Measurements from ENCODE around the gene CCSER1.
A peak's percentile ranks its signal among the peaks of the same experiment; 100 is the strongest.
"Not testable (repeated sequence)": the region's sequence is repeated elsewhere in the genome, so short reads cannot be mapped to it uniquely, and the experiment has no call there.

CCSER1 gene

DNA sequence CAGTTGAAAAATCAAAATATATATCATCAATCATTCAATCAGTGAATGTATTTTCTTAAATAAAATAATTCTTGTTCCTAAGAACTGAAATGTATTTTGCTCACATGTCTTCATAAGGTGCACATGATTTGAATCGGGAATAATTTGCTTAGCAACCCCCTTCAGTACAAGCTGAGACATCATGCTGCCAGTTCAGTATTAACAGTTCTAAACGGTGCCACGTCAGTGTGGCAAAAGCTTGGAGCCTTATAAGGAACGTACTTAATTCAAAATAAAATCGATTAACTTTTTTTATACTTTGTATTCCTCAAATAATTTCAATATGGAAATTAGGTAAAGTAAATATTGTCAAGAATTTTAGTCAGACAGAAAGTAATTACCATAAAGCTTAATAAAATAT, 287.9 kb downstream of the CCSER1 start:
- no peak for DNase-seq (ENCODE audit: low read depth, low spot score)
- no peak overlapping the region for H3K27ac ChIP-seq

DNA sequence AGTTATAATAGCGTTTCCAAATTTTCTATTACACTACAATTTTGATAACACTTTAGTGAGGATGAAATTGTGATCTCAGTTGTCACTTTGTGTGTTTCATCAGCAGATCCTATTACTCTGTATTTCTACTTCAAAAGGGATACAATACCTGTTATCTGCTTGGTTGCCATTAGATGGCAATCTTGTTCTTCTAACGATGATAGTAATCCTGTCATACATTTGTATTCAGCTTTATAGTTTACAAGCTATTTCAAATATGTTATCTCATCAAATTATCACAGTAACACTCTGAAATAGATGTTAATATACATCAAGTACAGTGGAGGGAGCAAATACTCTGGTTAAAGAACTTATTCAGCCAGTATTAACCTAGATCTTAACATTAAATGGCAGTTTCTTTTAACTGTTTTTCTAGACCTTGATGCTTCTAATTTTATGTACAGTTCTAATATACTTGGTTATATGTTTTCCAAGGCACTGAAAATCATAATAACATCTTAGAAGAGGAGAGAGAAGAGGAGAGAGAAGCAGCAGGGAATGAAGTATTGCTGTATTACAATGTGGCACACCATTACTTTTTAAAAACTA, 292.0 kb downstream of the CCSER1 start:
- no peak overlapping the region for H3K27ac ChIP-seq
- no peak for DNase-seq (ENCODE audit: low read depth, low spot score)

DNA sequence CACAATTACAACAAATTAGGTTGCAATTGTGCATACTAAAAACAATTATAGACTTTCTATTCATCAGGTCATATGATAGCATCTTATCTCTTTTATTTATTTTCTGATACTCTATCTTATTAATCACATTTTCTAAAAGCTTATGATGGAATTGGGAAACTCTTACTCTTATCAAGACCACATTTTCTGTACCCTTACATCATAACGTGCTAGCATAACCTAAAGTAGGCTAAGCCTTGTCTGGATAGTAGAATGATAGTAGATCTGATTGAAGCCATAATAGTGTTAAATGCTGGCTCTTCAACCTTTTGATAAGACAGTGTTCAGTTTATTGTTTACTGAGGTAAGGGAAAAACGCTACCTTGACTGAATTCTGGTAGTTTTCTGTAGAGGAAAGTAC, 294.0 kb downstream of the CCSER1 start:
- DNase-seq (ENCODE audit: low read depth, low spot score): no peak
- H3K27ac ChIP-seq: no peak overlapping the region

DNA sequence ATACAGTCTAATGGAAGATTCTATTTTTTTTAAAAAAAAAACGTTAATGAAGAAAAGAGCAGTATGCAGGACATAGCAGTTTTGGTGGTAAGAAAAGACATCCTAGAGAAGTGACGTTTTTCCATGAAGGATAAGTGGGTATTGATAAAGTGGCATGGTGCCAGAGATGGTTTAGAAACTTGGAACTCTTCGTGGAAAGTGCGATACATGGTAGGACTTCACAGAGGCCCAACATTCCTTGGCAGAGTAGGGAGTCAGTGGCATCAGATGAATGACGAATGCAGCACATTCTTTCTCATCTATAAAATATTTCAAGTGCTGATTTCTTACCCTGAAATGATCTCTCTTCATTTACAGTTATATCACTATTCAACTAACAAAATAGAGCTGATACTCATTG, 298.7 kb downstream of the CCSER1 start:
- no peak for DNase-seq (ENCODE audit: low read depth, low spot score)
- H3K27ac ChIP-seq: no peak overlapping the region

DNA sequence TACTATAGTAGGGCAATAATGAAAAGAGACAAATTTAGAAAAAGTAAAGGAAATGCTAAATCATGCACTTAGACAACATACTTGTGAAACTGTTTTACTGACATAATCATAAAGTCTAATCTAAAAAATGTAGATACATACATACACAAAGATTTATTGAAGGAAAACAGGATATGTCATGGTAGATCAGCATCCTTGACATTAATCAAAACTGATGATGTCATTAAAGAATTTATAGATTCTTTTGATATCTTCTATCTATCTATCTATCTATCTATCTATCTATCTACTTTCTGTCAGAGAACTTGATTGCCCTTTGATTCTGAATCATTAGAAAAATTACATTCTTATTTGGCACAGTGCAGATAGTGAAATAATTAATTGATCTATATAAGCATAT, 311.3 kb downstream of the CCSER1 start:
- no peak for DNase-seq (ENCODE audit: low read depth, low spot score)
- no peak overlapping the region for H3K27ac ChIP-seq

DNA sequence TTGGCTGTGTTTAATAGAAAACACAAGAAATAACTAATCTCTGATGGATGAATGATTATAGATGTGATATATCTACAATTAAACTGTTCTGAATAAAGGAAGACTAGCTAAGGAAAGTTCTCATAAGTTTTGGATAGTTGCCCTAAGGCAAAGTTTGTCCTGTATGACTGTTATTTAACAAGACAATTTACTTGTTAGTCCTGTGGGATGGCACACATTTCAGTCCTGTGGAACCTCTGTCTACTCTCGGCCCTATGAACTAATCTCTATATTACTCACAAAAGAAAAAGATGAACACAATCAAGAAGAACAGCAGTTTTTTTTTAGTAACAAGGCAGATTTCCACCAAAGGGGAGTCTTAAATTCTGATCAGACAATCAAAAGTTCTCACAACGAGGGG, 314.6 kb downstream of the CCSER1 start:
- DNase-seq (ENCODE audit: low read depth, low spot score): no peak

DNA sequence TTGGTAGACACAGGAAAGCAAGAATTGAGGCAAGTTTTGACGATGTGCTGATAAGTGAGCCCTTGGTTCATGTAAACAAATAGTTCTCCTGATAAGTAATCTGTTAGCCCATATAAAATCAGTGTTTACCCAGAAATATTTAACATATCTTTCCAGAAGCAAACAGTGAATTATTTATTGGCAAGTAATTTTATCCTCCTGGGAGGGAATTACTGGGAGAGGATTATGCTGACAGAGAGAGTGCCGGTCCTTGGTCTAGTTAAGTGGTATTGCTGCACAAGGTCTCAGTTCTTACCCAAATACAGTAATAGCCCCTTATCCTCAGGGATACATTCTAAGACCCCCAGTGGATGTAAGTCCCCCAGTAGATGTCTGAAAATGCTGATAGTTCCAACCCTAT, 315.4 kb downstream of the CCSER1 start:
- peak overlapping the region; percentile 84 for H3K27ac ChIP-seq
- no peak for DNase-seq (ENCODE audit: low read depth, low spot score)

More for the DNA sequence above, 314.6 kb downstream of the CCSER1 start:
- peak overlapping the region; percentile 84 for H3K27ac ChIP-seq

DNA sequence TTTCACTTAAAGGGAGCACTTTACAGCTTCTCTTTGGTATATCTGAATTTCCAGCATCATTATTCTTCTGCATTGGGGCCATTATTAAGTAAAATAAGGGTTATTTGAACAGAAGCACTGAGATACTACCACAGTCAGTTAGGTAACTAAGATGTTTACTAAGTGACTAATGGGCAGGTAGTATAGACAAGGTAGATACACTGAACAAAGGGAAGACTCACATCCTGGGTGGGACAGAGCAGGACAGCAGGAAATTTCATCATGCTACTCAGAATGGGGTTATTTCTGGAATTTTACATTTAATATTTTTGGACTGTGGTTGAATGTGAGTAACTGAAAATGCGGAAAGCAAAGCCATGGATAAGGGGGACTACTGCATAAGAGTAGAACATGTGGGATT, 316.0 kb downstream of the CCSER1 start:
- H3K27ac ChIP-seq: peak overlapping the region; percentile 84
- DNase-seq (ENCODE audit: low read depth, low spot score): peak; percentile 45

DNA sequence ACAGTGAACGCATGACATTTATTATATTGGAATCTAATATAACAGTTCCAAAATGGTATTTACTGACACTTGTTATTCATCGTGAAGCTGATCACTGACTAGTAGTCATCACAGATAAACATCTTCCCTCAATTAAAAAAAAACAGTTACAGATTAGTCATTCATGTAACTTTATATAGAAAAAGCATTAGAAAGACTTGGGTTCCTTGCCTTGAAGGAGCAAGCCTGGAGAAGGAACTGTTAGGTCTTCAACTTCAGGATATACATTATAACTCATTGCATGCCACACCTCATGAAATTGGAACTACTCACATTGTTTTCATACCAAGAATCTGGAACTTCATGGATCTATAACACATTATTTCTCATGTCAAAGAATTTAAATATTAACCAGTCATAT, 317.7 kb downstream of the CCSER1 start:
- peak overlapping the region; percentile 84 for H3K27ac ChIP-seq
- DNase-seq (ENCODE audit: low read depth, low spot score): no peak

DNA sequence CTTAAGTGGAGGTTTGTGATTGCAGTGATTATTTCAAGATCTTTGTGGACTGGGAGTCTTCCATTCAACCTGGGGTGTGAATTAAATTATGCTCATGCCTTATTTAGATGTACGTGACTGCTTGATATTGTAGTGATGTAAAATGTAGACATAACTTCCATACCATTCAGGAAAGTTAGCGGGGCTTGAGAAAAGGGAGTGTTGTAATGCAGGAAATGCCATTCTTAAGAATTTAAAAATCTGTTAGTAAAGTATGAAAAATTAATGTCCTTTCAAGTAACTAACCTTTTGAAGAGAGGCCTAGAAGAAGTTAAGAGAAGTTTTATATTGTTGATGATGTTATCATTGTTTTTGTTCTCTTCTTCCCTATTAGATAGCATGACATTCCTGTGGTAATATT, 318.2 kb downstream of the CCSER1 start:
- no peak for DNase-seq (ENCODE audit: low read depth, low spot score)
- H3K27ac ChIP-seq: peak overlapping the region; percentile 84

DNA sequence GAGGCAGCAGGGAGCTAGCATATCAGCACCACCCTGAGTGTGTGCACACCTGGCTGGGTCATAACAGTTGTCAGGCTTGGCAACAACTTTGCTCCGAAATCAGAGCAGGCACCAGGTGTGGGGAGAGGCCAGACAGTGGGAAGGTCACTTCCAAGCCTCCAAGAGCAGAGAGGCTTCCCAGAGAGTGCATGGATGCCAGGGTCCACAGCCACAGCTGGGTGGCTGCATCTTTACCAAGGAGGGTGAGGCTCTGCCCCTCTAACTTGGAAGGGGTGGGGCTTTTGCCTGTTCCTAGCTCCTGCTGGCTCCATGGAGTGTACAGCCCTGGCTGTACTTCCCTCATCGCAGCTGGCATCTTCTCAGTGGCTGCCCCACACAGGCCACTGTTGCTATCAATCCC, 322.4 kb downstream of the CCSER1 start:
- no peak for DNase-seq (ENCODE audit: low read depth, low spot score)
- H3K27ac ChIP-seq: no peak overlapping the region

DNA sequence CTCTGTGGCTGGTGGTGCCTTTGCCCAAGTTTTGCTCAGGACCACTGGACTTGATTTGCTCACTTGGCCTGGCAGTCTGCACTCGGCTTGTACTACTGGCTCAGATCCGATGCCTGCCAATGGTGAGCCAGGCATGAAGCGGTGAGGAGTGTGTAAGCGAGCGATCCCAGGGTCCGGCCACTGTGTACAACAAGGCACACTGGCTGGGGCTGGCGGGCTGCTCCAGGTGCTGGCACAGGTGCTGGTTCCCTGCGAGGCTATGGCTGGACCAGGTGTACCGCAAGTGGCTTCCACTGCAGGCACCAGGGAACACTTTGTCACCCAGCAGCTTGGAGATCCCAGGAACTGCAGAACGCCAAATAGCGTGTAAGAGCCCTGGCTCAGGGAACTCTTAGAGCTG, 329.7 kb downstream of the CCSER1 start:
- no peak overlapping the region for H3K27ac ChIP-seq
- DNase-seq (ENCODE audit: low read depth, low spot score): no peak

DNA sequence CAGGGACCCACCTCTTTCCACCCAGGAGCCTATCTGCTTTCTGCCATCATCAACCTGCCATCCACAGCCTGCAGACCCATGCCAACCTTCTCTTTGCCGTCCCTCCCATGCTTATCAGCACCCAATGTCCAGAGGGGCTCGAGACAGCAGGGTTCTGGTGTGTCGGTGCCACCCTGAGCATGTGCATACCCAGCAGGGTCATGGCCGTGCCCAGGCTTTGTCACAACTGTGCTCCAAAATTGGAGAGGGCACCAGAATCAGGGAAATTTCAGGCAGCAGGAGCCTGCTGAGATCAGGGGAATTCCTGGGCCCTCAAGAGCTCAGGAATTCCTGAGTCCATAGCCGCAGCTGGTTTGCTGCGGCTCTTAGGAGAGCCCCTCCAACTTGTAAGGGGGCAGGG, 330.6 kb downstream of the CCSER1 start:
- no peak for DNase-seq (ENCODE audit: low read depth, low spot score)
- no peak overlapping the region for H3K27ac ChIP-seq

DNA sequence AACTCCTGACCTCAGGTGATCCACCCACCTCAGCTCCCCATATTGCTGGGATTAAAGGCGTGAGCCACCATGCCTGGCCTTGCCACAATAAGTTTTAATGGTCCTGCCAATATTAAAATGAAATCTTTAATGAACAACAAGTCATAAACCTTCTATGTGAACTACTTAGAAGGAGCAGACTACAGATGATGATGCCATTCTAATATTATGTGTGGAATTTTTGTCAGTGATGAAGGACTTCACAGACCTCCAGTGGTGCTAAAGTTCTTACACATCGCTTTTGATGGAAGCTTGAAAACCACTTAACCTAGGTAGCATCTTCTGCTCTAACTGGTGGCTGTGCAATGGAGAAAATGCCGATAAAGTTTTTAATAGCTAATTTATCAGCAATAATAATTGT, 331.4 kb downstream of the CCSER1 start:
- no peak overlapping the region for H3K27ac ChIP-seq
- DNase-seq (ENCODE audit: low read depth, low spot score): no peak

DNA sequence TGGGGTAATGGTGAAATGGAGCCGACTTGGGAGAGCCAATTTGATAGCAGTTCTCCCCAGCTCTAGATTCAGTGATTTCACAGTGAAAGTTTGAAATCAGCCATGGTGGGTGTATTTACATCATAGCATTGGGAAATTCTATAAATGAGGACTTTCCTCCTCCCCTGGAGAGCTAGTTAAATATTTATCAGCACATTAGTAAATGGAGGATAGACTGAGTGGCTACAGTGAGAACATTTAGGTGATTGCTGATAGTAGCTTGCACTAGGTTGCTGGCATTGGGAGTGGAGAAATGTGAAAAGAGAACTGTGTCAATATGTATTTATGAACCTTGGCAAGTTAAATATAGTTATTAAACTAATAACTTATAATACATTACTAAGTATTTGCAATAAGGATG, 347.3 kb downstream of the CCSER1 start:
- no peak overlapping the region for H3K27ac ChIP-seq
- DNase-seq (ENCODE audit: low read depth, low spot score): no peak

DNA sequence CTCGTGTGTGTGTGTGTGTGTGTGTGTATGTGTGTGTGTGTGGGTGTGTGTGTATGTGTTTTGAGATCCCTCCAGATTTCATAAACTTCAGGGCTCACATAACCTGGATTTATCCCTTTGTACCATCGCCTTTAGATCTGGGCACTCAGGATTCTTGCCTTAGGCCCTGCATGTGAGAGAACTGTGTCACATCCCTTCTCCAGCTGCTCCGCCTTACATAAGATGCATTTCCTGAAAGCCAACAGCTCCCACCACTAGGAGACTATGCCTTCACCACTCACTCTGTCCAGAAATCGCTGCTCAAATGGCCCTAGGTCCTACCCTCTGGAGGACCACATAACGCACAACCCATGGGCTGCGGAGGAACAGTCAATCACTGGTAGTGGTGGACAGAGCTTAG, 348.8 kb downstream of the CCSER1 start:
- H3K27ac ChIP-seq: no peak overlapping the region
- DNase-seq (ENCODE audit: low read depth, low spot score): no peak

DNA sequence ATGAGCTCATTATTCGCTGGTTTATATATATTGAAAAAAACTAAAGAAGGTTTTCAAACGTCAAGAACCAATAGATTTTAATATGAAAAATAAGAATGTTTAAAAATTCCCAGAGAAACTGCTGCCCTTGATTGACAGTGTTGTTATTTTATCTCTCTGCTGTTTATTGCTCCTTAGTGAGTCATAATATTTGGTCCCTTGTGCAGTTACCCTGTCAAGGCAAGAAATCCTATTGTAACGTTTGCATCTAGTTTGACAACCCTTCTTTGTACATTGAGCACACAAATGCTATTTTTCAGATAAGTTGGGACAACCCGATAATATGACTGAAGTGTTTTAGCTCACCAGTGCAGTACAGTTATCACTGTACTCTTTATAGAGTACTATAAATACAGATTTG, 349.4 kb downstream of the CCSER1 start:
- DNase-seq (ENCODE audit: low read depth, low spot score): no peak
- no peak overlapping the region for H3K27ac ChIP-seq

DNA sequence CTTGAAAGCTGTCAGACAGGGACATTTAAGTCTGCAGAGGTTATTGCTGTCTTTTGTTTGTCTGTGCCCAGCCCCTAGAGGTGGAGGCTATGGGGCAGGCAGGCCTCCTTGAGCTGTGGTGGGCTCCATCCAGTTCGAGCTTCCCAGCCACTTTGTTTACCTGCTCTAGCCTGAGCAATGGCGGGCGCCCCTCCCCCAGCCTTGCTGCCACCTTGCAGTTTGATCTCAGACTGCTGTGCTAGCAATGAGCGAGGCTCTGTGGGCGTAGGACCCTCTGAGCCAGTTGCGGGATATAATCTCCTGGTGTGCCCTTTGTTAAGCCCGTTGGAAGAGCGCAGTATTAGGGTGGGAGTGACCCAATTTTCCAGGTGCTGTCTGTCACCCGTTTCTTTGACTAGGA, 357.7 kb downstream of the CCSER1 start:
- DNase-seq (ENCODE audit: low read depth, low spot score); H3K27ac ChIP-seq: not testable (repeated sequence)

DNA sequence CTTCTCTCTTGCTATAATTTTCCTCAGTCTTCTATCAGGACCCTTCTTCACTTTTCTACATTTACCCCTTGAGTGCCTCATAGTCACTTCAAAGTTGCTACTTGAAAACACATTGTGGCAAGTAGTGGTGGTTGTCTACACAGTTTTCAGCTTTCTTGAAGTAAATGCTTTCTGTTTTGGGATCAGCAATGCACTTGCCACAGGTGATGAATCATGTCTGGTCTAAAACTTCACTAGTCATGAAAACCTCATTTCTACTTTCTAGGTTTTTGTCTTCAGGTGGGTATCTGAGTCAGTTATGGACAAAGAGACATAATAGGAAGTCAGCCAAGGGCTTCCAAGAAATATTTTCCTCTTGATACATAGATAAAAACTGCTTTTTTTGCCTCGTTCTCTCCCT, 359.2 kb downstream of the CCSER1 start:
- H3K27ac ChIP-seq: no peak overlapping the region
- DNase-seq (ENCODE audit: low read depth, low spot score): no peak

DNA sequence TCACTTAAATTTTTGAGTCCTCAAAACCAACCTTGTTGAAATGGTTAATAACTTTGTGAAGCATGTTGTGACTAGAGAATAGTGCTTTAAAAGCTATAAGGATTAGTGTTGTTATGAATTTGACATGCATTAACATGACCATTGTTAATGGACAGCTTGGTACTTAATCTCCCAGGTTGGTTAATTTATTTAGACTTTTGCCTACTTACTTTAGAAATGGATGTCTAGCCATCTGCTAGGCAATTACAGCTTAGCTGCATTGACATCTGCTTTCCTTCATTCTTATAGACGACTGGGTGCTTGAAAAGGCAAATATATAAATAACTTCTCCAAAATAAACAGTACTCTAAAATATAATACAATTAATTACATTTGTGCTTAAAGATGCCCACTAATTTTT, 368.0 kb downstream of the CCSER1 start:
- no peak overlapping the region for H3K27ac ChIP-seq
- DNase-seq (ENCODE audit: low read depth, low spot score): no peak

DNA sequence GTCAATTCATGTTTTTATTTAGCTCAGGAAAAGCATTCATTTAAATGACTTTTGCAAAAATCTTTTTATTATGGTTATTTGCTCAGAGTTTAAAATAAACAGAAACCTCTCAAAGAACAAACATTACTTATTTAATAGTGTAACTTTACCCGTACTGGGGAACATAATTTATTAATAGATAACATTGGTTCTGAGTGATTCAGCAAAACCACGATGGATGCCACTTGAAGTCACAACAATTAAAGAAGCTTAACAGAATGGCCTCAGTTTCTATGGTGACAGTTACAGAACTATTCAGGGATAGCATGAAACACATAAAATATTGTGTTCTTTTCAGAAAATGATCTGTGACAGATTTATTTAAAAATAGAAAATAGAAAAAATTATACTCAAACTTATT, 368.7 kb downstream of the CCSER1 start:
- no peak for DNase-seq (ENCODE audit: low read depth, low spot score)

DNA sequence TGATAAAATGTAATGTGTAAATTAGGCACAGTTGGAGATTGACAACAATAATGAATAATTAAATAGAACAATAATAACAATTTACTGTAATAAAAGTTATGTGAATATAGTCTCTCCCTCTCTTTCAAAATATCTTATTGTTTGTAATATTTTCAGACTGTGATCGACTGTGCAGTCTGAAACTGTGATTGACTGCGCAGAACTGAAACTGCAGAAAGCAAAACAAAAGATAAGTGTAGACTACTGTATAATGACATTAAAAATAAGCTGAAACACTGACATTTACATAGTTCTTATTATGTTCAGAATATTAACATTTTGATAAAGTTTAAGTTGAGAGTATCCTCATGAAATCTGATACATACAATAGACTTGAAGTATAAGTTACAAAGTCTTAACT, 371.0 kb downstream of the CCSER1 start:
- DNase-seq (ENCODE audit: low read depth, low spot score): no peak
- no peak overlapping the region for H3K27ac ChIP-seq

More for the DNA sequence above, 368.7 kb downstream of the CCSER1 start:
- H3K27ac ChIP-seq: no peak overlapping the region

DNA sequence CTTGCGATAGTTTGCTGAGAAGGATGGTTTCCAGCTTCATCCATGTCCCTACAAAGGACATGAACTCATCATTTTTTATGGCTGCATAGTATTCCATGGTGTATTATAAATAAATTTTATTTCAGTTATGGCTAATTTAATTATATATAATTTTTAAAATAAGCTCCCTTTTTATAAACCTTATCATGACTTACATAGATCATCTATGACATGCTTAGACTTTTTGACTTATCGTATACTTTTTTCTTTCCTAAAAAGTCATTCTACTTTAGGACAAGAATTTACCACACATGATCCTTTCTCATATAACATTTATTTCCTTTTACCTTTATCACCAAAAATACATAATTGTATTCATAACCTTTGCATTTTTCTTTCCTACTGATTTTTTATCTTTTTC, 376.5 kb downstream of the CCSER1 start:
- H3K27ac ChIP-seq: no peak overlapping the region
- DNase-seq (ENCODE audit: low read depth, low spot score): no peak

Measured in epithelial cell of prostate (primary cell).